Measurements from ENCODE around the gene PRKAB1.

The PRKAB1 gene

GRCh38 chr12:119664642-119665041, 3.3 kb upstream of the PRKAB1 start:
- no peak for DNase-seq

DNA sequence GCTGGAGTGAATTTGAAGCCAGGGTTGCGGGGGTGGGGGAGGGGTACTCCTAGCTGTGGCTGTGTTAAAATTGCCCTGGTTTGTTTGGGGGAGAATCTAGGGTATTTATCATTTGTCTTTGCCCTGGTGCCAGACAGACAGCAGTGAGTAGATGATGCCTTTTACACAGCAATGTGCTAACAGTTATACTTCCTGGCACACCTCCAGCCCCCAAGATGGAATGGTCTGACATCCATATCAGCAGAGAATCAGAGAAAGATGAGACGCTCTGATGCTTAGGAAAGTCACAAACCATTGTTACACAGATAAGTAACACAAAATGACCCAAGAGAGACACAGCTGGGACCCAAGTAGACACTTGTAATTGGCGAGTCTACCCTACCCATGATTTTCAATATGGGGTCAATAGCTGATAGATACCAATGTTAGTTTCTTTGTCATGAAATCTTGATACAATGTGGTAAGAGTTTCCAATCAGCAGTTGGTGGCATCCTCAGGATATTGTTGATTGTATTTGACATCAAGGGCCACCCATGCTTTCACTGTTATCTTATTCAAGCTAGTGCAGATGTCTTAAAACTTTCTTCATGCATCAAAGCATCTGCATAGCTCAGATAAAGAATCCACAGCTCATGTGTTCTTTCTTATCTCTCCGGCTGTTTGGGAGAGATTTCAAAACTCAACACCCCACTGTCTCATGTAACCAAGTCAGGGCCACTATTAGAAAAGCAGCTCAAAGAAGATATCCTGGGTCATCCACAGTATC, 2.6 kb upstream of the PRKAB1 start:
- DNase-seq: no peak

DNA sequence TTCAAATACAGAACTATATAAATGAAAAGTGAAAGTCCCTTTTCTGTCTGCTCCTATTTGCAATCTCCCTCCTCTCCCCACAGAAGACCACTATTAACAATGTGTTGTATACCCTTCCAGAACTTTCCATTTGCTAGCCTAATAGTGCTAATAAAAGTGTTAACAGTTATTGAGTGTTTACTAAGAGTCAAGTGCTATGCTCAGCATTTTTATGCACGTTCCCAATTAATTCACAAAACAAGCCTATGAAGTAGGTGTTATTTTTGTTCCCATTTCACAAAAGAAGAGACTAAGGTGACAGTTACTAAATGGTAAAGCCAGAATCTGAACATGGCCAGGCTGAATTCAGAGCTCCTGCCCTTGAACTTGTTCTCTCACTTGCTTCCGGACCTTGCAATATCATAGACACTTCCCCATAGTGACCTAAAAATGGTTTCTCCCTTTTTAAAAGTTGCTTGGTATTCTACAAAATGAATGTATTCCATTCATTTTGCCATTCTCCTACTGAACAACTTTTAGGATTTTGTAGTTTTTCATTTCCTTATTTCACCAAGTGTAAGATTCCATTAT, 1.6 kb upstream of the PRKAB1 start:
- DNase-seq: no peak

DNA sequence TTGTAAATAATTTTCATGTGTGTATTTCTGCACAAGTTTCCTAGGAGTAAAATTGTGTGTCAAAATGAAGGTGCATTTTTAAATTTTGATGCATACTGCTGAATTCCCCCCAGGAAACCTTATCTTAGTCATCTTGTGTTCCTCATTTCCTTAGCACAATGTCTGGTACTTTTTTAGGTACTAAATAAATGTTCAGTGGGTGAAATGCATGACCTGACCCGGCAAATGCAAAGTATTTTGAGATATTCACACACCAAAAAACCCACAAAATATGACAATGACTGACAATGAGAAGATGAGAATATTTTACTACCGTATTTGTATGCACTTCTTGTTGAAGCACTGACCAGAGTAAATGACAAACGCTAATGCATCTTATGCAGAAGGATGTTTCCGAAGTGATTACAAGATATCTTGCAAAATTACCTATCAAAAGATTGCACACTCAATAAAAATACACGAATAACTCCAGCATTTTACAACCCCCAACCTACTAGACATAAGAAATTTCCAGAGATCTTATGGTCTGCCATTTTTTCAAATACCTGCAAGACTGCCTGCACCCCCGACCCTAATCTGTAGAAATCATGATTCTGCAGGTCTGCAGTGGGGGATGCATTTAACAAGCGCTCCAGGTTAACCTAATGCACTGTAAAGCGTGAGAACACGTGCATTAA, 895 bp upstream of the PRKAB1 start:
- DNase-seq: no peak

DNA sequence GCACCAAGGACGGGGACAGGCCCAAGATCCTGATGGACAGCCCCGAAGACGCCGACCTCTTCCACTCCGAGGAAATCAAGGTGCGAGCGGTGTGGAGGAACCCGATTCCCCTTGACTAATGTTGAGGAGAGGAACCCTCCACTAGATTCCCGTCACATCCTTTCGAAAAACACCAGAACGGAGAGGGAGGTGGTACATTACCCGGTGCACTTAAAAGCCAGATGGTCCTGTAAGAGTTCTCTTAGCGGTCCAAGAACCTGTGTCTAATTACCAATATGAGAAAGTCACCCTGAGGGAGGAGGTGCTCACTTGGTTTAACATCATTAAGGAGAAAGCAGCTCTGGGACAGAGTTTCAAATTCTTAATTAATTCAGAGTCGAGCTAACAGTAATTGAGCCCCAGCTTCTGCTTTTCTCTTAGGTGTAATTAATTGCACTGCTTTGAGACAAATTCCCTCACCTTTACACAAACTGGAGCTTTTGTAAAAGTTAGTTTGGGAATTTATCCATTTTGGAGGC, 450 bp downstream of the PRKAB1 start:
- no peak for DNase-seq

- DNase-seq: no peak
These were observed 2.0 kb downstream of the PRKAB1 start for GRCh38 chr12:119669744-119670472.

DNA sequence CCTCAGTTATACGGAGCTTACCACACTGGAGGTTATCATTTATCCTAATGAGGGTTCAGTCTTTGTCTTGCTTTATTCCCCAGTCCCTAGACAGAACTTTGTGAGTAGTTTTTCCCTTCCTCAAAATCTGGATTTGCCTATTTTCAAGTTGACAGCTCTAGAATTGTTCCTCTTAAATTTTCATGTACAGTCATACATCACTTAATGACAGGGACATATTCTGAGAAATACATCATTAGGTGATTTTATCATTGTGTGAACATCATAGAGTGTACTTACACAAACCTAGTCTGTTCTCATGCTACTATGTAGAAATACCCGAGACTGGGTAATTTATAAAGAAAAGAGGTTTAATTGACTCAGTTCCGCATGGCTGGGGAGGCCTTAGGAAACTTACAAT, 3.1 kb downstream of the PRKAB1 start:
- no peak for DNase-seq

DNA sequence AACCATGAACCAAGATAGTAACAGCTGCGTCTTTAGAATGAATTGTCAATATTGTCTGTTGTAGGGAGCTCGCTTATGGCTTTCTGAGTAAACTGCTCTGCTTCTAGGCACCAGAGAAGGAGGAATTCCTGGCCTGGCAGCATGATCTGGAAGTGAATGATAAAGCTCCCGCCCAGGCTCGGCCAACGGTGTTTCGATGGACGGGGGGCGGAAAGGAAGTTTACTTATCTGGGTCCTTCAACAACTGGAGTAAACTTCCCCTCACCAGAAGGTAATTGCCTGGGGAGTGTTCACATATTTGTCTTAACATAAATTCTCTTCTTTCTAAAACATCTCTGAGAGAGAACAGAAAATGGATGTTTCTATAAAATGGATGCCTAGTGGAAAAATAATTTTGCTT, 4.3 kb downstream of the PRKAB1 start:
- no peak for DNase-seq

- DNase-seq: no peak
These were observed 5.7 kb downstream of the PRKAB1 start for GRCh38 chr12:119673634-119674033.

- DNase-seq: no peak
These were observed 6.6 kb downstream of the PRKAB1 start for GRCh38 chr12:119674560-119674959.

DNA sequence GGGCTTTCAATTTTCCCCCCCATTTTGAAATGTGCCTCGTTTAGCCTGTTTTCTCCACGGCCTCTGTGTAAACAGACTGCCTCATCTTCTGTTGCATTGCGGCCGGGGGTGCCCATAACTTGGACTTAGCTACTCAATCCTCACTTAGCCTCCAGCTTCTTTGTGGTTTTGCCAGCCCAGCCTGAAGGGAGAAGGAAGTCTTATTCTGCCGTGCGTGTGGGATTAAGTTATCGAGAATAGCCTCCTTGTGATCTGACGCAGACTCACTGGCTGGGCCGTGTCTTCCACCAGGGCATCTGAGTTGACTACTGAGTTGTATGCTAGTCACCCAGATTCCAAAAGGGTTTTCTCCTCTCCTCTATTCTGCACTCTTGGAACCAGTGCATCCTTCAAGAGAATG, 8.1 kb downstream of the PRKAB1 start:
- no peak for DNase-seq

DNA sequence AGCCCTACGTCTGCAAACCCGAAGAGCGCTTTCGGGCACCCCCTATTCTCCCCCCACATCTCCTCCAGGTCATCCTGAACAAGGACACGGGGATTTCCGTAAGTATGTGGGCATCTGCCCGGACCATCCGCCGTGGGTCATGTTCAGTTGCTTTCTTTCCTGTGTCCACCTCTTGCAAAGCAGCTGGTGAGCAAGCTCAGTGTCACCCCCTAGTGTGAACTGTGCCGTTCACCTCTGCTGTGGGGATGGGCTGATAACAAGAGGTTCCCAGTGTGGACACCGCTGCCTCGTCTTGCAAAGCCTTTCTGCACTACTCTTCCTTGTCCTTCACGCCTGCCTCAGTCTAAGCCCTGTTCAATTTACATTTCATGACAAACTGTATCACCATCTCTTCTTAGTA, 8.6 kb downstream of the PRKAB1 start:
- DNase-seq: no peak

- DNase-seq: no peak
These were observed 10.5 kb downstream of the PRKAB1 start for GRCh38 chr12:119678459-119678858.

DNA sequence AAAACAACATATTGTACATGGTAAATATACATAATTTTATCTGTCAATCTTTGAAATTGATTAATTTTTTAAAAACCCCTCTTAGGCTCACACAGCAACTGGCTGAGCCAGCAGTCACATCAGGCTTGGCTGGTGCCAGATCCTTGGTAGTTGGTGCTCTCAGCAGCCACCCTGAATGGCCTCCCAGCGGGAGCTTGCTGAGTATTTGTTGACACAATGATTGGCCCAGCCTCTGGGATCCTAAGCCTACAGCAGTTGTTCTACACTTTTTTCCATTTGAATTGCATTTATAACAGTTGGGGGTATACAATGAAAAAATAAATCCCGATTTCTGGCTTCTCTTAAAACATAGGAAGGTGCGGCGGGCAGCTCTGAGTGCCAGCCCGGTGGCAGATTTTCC, 11.1 kb downstream of the PRKAB1 start:
- no peak for DNase-seq

GRCh38 chr12:119679490-119679889, 11.6 kb downstream of the PRKAB1 start:
- no peak for DNase-seq

DNA sequence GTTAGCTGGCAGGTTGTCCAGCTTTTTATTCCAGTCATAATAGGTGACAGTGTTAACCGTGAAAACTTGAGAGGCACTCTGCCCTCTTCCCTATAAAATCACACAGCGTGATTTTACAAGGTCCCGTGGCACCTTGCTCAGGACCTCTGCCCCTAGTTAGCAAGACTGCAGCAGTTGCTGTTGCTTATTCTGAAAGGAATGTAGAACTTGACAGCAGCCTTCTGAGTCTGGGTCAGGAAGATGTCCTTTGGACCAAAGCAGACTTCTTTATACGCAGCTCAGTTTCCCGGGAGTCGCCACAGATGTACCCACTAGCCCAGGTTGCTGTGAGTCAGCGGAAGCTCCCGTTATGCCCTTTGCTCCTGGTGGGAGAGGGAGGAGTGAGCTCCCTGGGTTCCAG, 13.2 kb downstream of the PRKAB1 start:
- no peak for DNase-seq

DNA sequence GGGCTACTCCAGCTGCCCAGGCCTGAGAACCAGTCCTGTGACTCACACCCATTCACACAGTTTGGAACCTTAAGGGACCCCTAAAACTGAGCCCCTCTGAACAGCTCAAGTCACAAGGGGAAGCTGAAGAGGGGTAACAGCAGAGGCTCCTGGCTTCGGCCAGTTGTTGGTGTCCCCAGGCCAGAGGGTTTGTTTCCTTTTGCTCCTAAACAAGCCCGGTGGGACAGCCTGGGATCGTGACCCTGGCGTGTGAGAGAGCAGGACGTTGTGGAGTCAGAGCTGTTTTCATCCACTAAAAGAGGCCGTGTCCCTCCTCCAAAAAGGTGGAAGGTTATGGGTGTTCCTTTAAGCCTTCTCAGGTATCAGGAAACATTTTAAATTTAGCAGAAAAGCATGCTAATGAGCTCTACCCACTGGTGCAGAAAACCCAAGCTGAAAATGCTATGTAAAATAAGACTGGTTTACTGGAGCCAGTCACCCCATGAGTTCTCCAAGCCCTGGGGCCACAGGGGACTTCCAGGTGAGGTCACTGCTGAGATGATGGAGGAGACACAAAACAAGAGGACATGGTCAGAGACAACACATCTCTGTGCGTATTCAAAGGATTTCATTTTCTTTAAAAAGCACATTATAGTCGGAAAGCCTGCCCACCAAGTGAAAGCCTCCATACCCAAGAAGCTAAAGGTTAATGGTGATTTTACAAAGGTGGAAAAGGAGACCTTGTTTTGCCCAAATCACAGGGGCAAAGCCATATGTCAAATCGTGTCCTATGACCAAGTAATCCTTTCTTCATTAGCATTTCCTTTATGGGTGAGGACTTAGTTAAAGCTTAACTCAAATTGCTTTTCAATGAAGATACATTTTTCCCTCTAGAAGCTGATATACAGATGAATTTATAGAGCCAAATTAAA, 14.1 kb downstream of the PRKAB1 start:
- no peak for DNase-seq

GRCh38 chr12:119682639-119683252, 14.8 kb downstream of the PRKAB1 start:
- DNase-seq: no peak

DNA sequence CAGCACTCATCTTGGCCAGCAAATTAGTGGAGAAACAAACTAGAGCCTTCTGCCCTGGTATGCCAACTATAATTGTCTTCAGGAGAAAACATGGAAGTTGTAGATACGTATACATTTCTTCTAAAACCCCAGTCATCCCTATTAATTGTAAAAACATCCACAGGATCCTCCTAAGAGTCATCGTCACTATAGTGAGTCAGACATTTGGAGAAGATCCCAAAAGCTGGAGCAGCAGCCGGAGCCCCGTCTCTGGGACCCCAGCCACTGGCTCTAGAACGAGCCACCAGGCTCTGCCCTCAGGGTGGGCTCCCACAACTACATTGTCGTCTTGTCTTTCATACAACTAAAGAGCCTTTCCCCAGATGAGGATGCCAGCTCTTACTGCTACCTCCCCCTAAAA, 15.5 kb downstream of the PRKAB1 start:
- DNase-seq: no peak

DNA sequence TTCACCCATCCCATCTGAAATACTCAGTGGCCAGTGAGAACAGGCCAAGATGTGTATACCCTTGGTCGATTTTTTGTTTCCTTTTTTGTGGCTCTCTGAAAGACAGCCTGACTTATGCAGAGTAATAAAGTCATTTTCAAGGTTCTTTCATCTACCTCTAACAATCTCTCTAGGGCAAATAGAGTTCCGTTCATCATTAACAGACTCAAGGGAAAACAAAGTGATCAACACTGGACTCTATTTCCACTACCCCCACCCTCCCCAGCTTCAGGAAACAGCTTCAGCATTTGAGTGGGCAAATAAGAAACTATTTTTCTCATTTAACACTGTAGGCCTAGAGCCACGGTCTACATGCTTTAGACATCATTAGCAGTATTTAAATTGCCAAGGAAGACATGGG, 15.9 kb downstream of the PRKAB1 start:
- DNase-seq: no peak

- DNase-seq: no peak
These were observed 16.9 kb downstream of the PRKAB1 start for GRCh38 chr12:119684711-119685369.
